Endometrium (tissue), 2 donors: Measurements from ENCODE around the gene RAD51B.
"Not testable (repeated sequence)": the region's sequence is repeated elsewhere in the genome, so short reads cannot be mapped to it uniquely, and the experiment has no call there.

Experiments
- FAIRE-seq: peaks from 2 replicates; lab custom pipeline; 2012; peaks lifted over from hg19 to GRCh38; lab: Jason Lieb, UNC
- donor health status: control.
- donor health status: control.

Gene RAD51B

GRCh38 chr14:68214431-68214830 lies 394.9 kb downstream of the RAD51B start:
- no peak for FAIRE-seq

GRCh38 chr14:68215629-68216028 lies 396.1 kb downstream of the RAD51B start:
- no peak for FAIRE-seq

- no peak for FAIRE-seq
Observed at GRCh38 chr14:68216079-68216478, 396.5 kb downstream of the RAD51B start.

GRCh38 chr14:68216957-68217356 lies 397.4 kb downstream of the RAD51B start:
- FAIRE-seq, result no peak

GRCh38 chr14:68217791-68218340 lies 398.3 kb downstream of the RAD51B start:
- no peak for FAIRE-seq

GRCh38 chr14:68219407-68219806 lies 399.8 kb downstream of the RAD51B start:
- no peak for FAIRE-seq

- FAIRE-seq, result not testable (repeated sequence)
Observed at GRCh38 chr14:68221046-68221445, 401.5 kb downstream of the RAD51B start.

- FAIRE-seq, result no peak
Observed at GRCh38 chr14:68222154-68222553, 402.6 kb downstream of the RAD51B start.

GRCh38 chr14:68222726-68223125 lies 403.1 kb downstream of the RAD51B start:
- no peak for FAIRE-seq

- FAIRE-seq, result no peak
Observed at GRCh38 chr14:68223631-68224030, 404.1 kb downstream of the RAD51B start.

GRCh38 chr14:68225321-68225720 lies 405.7 kb downstream of the RAD51B start:
- no peak for FAIRE-seq

GRCh38 chr14:68226523-68226922 lies 406.9 kb downstream of the RAD51B start:
- no peak for FAIRE-seq

- no peak for FAIRE-seq
Observed at GRCh38 chr14:68228656-68229055, 409.1 kb downstream of the RAD51B start.

GRCh38 chr14:68229423-68230100 lies 410.0 kb downstream of the RAD51B start:
- no peak for FAIRE-seq

GRCh38 chr14:68230202-68230949 lies 410.8 kb downstream of the RAD51B start:
- no peak for FAIRE-seq

- FAIRE-seq, result no peak
Observed at GRCh38 chr14:68230950-68231717, 411.6 kb downstream of the RAD51B start.

- FAIRE-seq, result peak; percentile 93
Observed at GRCh38 chr14:68231898-68232297, 412.3 kb downstream of the RAD51B start.

- peak; percentile 95 for FAIRE-seq
Observed at GRCh38 chr14:68232300-68233055, 412.9 kb downstream of the RAD51B start.

- no peak for FAIRE-seq
Observed at GRCh38 chr14:68233101-68233784, 413.7 kb downstream of the RAD51B start.

- FAIRE-seq, result no peak
Observed at GRCh38 chr14:68234101-68234905, 414.7 kb downstream of the RAD51B start.
